B cell (primary cell): ENCODE data around the gene GUCY2D. TPM values are rescaled to one million over a fixed set of nuclear protein-coding genes. Genes with fewer than 3 reads are reported as not detected.

Experiments used
- ATAC-seq: fragments of 200-7000 bp; cut with Tn5 transposase; one replicate; pipeline ENCODE4 v1.10.0; 2021; ENCODE audit warnings: low read depth, mild to moderate bottlenecking, moderate number of reproducible peaks, moderate library complexity
- CTCF ChIA-PET: fragments of 350-600 bp; sonication (Branson Sonifier 250); formaldehyde crosslinking; loops from one replicate; lab custom pipeline; 2021; ENCODE audit warnings: antibody characterized with exemption, inconsistent platforms; lab: Charles Lee
- POLR2A ChIA-PET: fragments of 350-600 bp; sonication (Branson Sonifier 250); formaldehyde crosslinking; loops from one replicate; lab custom pipeline; 2021; ENCODE audit warnings: antibody characterized with exemption; lab: Charles Lee
- DNase-seq: peaks from one replicate; pipeline ENCODE4 v3.0.0; 2013
- H2AFZ ChIP-seq: 2 replicates; pipeline ENCODE4 v1.6.1; 2012; ENCODE audit warnings: mild to moderate bottlenecking, low read depth, low read length; ENCODE audit not compliant: insufficient read depth, poor library complexity, severe bottlenecking
- H3K27ac ChIP-seq, 2 donors: 1 replicate in 1 of 2; 2 replicates in 1 of 2; pipeline ENCODE4 v1.5.1; 2012 to 2013; ENCODE audit warnings: low read length in 2 of 2, mild to moderate bottlenecking in 2 of 2, moderate library complexity in 1 of 2
- H3K27me3 ChIP-seq, 4 experiments: fragments of 200-600 bp in 1 of 4; sonication (generic) in 1 of 4; replicated peaks in 1 of 4; 1 replicate in 2 of 4; 2 replicates in 2 of 4; pipeline versions ENCODE4 v1.6.1 to v1.7.0; 2013 to 2016; ENCODE audit warnings: low read length in 3 of 4, mild to moderate bottlenecking in 2 of 4, mixed read lengths in 1 of 4, moderate library complexity in 1 of 4; ENCODE audit not compliant: insufficient read depth in 4 of 4, control insufficient read depth in 3 of 4; ENCODE audit errors: control extremely low read depth in 1 of 4
- H3K36me3 ChIP-seq, 2 experiments: replicated peaks in 1 of 2; 1 replicate in 1 of 2; 2 replicates in 1 of 2; pipeline versions ENCODE4 v1.6.1 to v1.7.1; 2013; ENCODE audit warnings: low read length in 1 of 2; ENCODE audit not compliant: insufficient read depth in 2 of 2, control insufficient read depth in 1 of 2; ENCODE audit errors: control extremely low read depth in 1 of 2, extremely low read depth in 1 of 2
- H3K4me1 ChIP-seq, 2 donors: fragments of 200-600 bp in 1 of 2; sonication (generic) in 1 of 2; 1 replicate in 1 of 2; 2 replicates in 1 of 2; pipeline versions ENCODE4 v1.5.1 to v1.6.1; 2013 to 2017; ENCODE audit warnings: low read length in 2 of 2; ENCODE audit not compliant: control insufficient read depth in 2 of 2, insufficient read depth in 2 of 2
- H3K4me2 ChIP-seq: replicated peaks from 2 replicates; pipeline ENCODE3; 2012; ENCODE audit warnings: mild to moderate bottlenecking, low read depth, low read length; ENCODE audit not compliant: poor library complexity, severe bottlenecking
- H3K4me3 ChIP-seq, 5 experiments: fragments of 200-600 bp in 1 of 5; sonication (generic) in 1 of 5; 1 replicate in 3 of 5; 2 replicates in 2 of 5; pipeline versions ENCODE4 v1.5.1 to v1.7.0; 2011 to 2016; ENCODE audit warnings: low read length in 4 of 5, mild to moderate bottlenecking in 4 of 5, low read depth in 2 of 5, control low read depth in 1 of 5, moderate library complexity in 1 of 5; ENCODE audit not compliant: insufficient read depth in 1 of 5; ENCODE audit errors: control extremely low read depth in 1 of 5, extremely low read depth in 1 of 5
- H3K79me2 ChIP-seq: fragments of 200-600 bp; sonication (generic); one replicate; pipeline ENCODE4 v1.6.0; 2016; ENCODE audit warnings: low read length; ENCODE audit not compliant: control insufficient read depth, insufficient read depth
- H3K9ac ChIP-seq: fragments of 200-600 bp; sonication (generic); 2 replicates; pipeline ENCODE4 v1.6.1; 2017; ENCODE audit warnings: mild to moderate bottlenecking, low read length, moderate library complexity
- H3K9me3 ChIP-seq, 3 donors: one replicate each; pipeline versions ENCODE4 v1.6.1 to v1.7.1; 2013; ENCODE audit warnings: low read length in 2 of 3; ENCODE audit not compliant: control insufficient read depth in 2 of 3, insufficient read depth in 1 of 3; ENCODE audit errors: control extremely low read depth in 1 of 3
- H4K20me1 ChIP-seq: 2 replicates; pipeline ENCODE4 v1.6.0; 2012; ENCODE audit warnings: mild to moderate bottlenecking, low read length; ENCODE audit not compliant: insufficient read depth, control insufficient read depth, poor library complexity, severe bottlenecking
- H3K27ac Mint-ChIP-seq: one replicate; pipeline ENCODE4 v1.8.0; 2021; ENCODE audit warnings: mixed read lengths
- H3K27me3 Mint-ChIP-seq: one replicate; pipeline ENCODE4 v1.8.0; 2021; ENCODE audit warnings: mixed read lengths
- H3K4me1 Mint-ChIP-seq: one replicate; pipeline ENCODE4 v1.8.0; 2021; ENCODE audit warnings: mixed read lengths
- H3K4me3 Mint-ChIP-seq: one replicate; pipeline ENCODE4 v1.8.0; 2021; ENCODE audit warnings: mixed read lengths
- H3K9me3 Mint-ChIP-seq: one replicate; pipeline ENCODE4 v1.8.0; 2022; ENCODE audit warnings: mixed read lengths; ENCODE audit not compliant: insufficient read depth
- EZH2 ChIP-seq: IDR thresholded peaks from 2 replicates; pipeline ENCODE4 v1.6.1; 2012; ENCODE audit warnings: borderline replicate concordance, low read depth, mild to moderate bottlenecking, moderate library complexity, low read length; ENCODE audit not compliant: insufficient read depth, poor library complexity, severe bottlenecking
- WGBS: methylation state at CpG from one replicate; pipeline ENCODE4 v1.1.5; 2013; ENCODE audit warnings: missing lambda C conversion rate; ENCODE audit not compliant: insufficient coverage; 5-methylcytosine and 5-hydroxymethylcytosine counted together
- intact Hi-C: fragments of 100-400 bp; cut with micrococcal nuclease; formaldehyde crosslinking; loops from one replicate; pipeline ENCODE4 v1.10.0; 2022
- polyA plus RNA-seq: library from polyadenylated mRNA; depleted of rRNA; stranded (reverse); fragments of >200 nt; gene quantifications from 2 replicates; pipeline ENCODE4 v1.2.3, GENCODE V29; 2012
- total RNA-seq, 2 donors: library from RNA; stranded (reverse); fragments of 120-200 nt in 1 of 2; gene quantifications; 1 replicate in 1 of 2; 2 replicates in 1 of 2; pipeline versions ENCODE4 v1.2.3 to v1.2.4, GENCODE V29; 2013 to 2022
- TF ChIP-seq, protein P1 (sequence below): fragments of 200-600 bp; IDR thresholded peaks from one replicate; pipeline ENCODE4 v1.8.0; 2022; ENCODE audit warnings: antibody characterized with exemption, mild to moderate bottlenecking

The GUCY2D gene
- total and polyA plus RNA-seq, 2 donors (not counting 1 experiment from before 2014, with no cell fraction given): not detected

DNA sequence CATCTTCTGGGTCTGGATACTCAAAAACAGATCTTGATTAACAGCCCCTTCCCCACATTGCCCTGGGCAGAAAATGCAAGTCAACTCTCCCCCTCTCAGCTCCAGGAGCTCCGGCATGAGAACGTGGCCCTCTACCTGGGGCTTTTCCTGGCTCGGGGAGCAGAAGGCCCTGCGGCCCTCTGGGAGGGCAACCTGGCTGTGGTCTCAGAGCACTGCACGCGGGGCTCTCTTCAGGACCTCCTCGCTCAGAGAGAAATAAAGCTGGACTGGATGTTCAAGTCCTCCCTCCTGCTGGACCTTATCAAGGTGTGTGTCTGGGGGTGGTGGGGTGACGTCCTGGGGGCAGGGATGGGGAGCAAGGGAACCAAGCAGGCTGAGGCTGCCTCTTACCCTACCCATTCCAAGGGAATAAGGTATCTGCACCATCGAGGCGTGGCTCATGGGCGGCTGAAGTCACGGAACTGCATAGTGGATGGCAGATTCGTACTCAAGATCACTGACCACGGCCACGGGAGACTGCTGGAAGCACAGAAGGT is 9.7 kb downstream of the GUCY2D start:
- Histone ChIP-seq H3K27ac (no peak overlapping the region), H3K9ac (no peak overlapping the region), H3K4me2 (no peak overlapping the region), H3K4me1 (peaks cover 27 to 28% of the 10 kb centered on the region in 2 donors), H3K9me3 (peaks cover 0 to 5% (median 0%) of the 10 kb centered on the region in 3 donors), H4K20me1 (no peaks in the 10 kb centered on the region), H3K36me3 (no peaks in the 10 kb centered on the region), H3K27me3 (peaks cover 0 to 48% (median 12%) of the 10 kb centered on the region in 4 experiments), H2AFZ (no peak overlapping the region), H3K4me3 (no peak overlapping the region), H3K79me2 (no peaks in the 10 kb centered on the region)
- peaks cover 43% of the 10 kb centered on the region for H3K27me3 Mint-ChIP-seq
- ChIA-PET POLR2A (no interaction called here), CTCF (interaction anchor here (1.6 kb wide), 1 partner anchor 24 kb away, joined by 4 read pairs; no protein-coding TSS in a partner anchor)
- H3K4me3 Mint-ChIP-seq: no peak overlapping the region
- H3K4me1 Mint-ChIP-seq: peaks cover 25% of the 10 kb centered on the region
- intact Hi-C loops: no loop called here
- TF ChIP-seq, protein P1, sequence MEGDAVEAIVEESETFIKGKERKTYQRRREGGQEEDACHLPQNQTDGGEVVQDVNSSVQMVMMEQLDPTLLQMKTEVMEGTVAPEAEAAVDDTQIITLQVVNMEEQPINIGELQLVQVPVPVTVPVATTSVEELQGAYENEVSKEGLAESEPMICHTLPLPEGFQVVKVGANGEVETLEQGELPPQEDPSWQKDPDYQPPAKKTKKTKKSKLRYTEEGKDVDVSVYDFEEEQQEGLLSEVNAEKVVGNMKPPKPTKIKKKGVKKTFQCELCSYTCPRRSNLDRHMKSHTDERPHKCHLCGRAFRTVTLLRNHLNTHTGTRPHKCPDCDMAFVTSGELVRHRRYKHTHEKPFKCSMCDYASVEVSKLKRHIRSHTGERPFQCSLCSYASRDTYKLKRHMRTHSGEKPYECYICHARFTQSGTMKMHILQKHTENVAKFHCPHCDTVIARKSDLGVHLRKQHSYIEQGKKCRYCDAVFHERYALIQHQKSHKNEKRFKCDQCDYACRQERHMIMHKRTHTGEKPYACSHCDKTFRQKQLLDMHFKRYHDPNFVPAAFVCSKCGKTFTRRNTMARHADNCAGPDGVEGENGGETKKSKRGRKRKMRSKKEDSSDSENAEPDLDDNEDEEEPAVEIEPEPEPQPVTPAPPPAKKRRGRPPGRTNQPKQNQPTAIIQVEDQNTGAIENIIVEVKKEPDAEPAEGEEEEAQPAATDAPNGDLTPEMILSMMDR: no peak
- TF ChIP-seq EZH2: no peak
- DNase-seq: no peak
- 91% methylated on average over 11 of the region's 15 CpGs for WGBS
- ATAC-seq: no peak
- no peaks in the 10 kb centered on the region for H3K9me3 Mint-ChIP-seq
- no peak overlapping the region for H3K27ac Mint-ChIP-seq

DNA sequence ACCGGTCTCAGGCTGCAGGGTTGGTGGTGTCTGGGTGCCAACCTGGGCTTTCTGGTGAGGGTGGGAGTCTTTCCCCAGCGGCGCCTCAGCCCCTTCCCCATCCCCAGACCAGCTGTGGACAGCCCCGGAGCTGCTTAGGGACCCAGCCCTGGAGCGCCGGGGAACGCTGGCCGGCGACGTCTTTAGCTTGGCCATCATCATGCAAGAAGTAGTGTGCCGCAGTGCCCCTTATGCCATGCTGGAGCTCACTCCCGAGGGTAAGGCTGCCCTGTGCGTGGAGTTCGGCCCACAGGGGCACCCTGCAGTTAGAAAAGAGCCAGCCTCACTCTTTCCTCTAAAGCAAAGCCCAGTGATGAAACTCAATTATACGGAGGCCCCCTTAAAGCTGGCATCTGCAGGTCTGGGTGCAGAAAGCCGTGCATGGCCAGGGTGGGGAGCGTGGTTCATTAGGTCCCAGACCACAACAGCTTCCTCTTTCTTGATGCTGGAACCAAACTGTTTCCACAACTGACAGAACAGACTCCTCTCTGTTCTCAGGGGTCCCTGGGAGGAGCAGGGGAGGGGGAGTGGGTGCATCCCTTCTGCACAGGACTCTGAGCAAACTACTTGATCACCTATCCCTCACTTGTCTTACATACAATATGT is 10.7 kb downstream of the GUCY2D start:
- POLR2A ChIA-PET: no interaction called here

More for the DNA sequence above, 10.7 kb downstream of the GUCY2D start:
- Histone ChIP-seq H3K9me3 (peaks cover 0 to 5% (median 0%) of the 10 kb centered on the region in 3 donors), H3K4me2 (peak overlapping the region; percentile 35), H2AFZ (no peak overlapping the region), H3K36me3 (no peaks in the 10 kb centered on the region), H3K27me3 (peaks cover 0 to 48% (median 14%) of the 10 kb centered on the region in 4 experiments), H4K20me1 (no peaks in the 10 kb centered on the region), H3K9ac (no peak overlapping the region), H3K4me1 (peaks cover 27 to 28% of the 10 kb centered on the region in 2 donors), H3K79me2 (no peaks in the 10 kb centered on the region), H3K4me3 (no peak overlapping the region), H3K27ac (no peak overlapping the region)
- Mint-ChIP-seq H3K27ac (no peak overlapping the region), H3K4me3 (no peak overlapping the region), H3K27me3 (peaks cover 42% of the 10 kb centered on the region), H3K9me3 (no peaks in the 10 kb centered on the region), H3K4me1 (peaks cover 25% of the 10 kb centered on the region)
- TF ChIP-seq, protein P1: no peak
- TF ChIP-seq EZH2: no peak
- CTCF ChIA-PET: interaction anchor here (1.0 to 1.6 kb wide), 3 partner anchors 23 to 151 kb away, joined by 3 to 4 read pairs (median 3); no protein-coding TSS in a partner anchor
- ATAC-seq (peak; percentile 36), DNase-seq (peak; percentile 48)
- intact Hi-C loops: no loop called here
- WGBS: 59% methylated on average over 14 of the region's 17 CpGs
